NB4 (cell line): ENCODE data around the gene KCNK18.
A peak's percentile ranks its signal among the peaks of the same experiment; 100 is the strongest.
"Not testable (repeated sequence)": the region's sequence is repeated elsewhere in the genome, so short reads cannot be mapped to it uniquely, and the experiment has no call there.

Experiments
- DNase-seq: peaks from one replicate; pipeline ENCODE4 v3.0.0; 2010; ENCODE audit warnings: low read depth
- H3K4me3 ChIP-seq: one replicate; pipeline ENCODE4 v1.5.1; 2011; ENCODE audit warnings: mild to moderate bottlenecking, low read depth, low read length, moderate library complexity
- MYC ChIP-seq: IDR thresholded peaks from 2 replicates; pipeline ENCODE4 v1.6.1; 2011; ENCODE audit warnings: low read depth, low read length
- POLR2A ChIP-seq: IDR thresholded peaks from 2 replicates; pipeline ENCODE4 v1.6.1; 2011; ENCODE audit warnings: mild to moderate bottlenecking; ENCODE audit not compliant: insufficient read length; ENCODE audit errors: extremely low read depth
- TF ChIP-seq, protein P1 (sequence below): IDR thresholded peaks from one replicate; pipeline ENCODE4 v1.5.1; 2012; ENCODE audit warnings: low read depth, low read length
- TF ChIP-seq, protein P2 (sequence below): IDR thresholded peaks from 2 replicates; pipeline ENCODE4 v1.6.1; 2011; ENCODE audit warnings: low read depth, low read length

KCNK18 gene

GRCh38 chr10:117224881-117225280 lies 27.6 kb downstream of the KCNK18 start:
- H3K4me3 ChIP-seq = no peak overlapping the region
- no peak for DNase-seq
- TF ChIP-seq, protein P1, sequence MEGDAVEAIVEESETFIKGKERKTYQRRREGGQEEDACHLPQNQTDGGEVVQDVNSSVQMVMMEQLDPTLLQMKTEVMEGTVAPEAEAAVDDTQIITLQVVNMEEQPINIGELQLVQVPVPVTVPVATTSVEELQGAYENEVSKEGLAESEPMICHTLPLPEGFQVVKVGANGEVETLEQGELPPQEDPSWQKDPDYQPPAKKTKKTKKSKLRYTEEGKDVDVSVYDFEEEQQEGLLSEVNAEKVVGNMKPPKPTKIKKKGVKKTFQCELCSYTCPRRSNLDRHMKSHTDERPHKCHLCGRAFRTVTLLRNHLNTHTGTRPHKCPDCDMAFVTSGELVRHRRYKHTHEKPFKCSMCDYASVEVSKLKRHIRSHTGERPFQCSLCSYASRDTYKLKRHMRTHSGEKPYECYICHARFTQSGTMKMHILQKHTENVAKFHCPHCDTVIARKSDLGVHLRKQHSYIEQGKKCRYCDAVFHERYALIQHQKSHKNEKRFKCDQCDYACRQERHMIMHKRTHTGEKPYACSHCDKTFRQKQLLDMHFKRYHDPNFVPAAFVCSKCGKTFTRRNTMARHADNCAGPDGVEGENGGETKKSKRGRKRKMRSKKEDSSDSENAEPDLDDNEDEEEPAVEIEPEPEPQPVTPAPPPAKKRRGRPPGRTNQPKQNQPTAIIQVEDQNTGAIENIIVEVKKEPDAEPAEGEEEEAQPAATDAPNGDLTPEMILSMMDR = no peak
- TF ChIP-seq, protein P2, sequence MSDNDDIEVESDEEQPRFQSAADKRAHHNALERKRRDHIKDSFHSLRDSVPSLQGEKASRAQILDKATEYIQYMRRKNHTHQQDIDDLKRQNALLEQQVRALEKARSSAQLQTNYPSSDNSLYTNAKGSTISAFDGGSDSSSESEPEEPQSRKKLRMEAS = no peak
- TF ChIP-seq MYC (no peak), POLR2A (no peak)

DNA sequence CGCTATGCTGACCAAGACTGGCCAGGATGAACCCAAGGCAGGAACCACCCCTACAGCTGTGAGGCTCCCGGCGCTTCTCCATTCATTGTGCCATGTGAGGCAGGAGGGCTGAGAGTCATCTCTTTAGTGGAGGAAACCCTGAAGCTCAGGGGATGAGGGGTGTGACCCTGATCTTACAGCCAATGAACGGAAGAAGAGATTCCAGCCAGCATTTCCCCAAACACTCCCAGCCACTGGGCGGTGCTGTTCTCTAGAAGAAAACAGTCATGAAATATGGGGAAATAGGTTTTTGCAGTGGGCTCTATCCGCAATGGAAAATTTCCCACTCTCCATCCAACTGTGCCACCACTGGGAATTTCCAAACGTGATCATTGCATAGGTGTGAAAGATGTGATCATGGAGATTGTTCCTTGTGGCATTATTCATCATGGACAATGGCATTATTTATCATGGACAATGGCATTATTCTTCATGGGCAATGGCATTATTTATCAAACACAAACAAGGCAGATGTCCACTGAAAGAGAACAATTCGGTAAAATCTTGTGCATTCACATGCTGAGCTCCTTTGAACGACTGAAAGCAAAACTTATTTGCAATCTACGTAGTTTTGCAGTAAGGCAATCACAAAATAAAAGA lies 29.6 kb downstream of the KCNK18 start:
- no peak overlapping the region for H3K4me3 ChIP-seq
- peak; percentile 55 for DNase-seq
- TF ChIP-seq, protein P1 = peak; percentile 78
- TF ChIP-seq, protein P2 = peak; percentile 36; the same call in 1 of the 2 replicates
- TF ChIP-seq POLR2A = no peak
- TF ChIP-seq MYC = 0 out of 2 replicates have a peak, but pooled peaks have one; percentile 31

DNA sequence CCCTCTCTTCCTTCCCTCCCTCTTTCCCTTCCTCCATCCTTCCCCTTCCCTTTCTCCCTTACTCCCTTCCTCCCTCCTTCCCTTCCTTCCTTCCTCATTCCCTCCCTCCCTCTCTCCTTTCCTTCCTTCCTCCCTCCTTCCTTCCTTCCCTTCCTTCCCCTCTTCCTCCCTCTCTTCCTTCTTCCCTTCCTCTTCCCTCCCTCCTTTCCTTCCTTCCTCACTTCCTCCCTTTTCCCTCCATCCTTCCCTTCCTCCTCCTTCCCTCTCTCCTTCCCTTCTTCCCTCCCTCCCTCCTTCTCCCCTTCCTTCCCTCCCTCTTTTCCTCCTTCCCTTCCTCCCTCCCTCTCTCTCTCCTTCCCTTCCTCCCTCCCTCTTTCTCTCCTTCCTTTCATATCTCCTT lies 30.9 kb downstream of the KCNK18 start:
- TF ChIP-seq, protein P1 = no peak
- TF ChIP-seq, protein P2 = no peak
- TF ChIP-seq MYC (no peak), POLR2A (no peak)
- no peak overlapping the region for H3K4me3 ChIP-seq
- DNase-seq = no peak

DNA sequence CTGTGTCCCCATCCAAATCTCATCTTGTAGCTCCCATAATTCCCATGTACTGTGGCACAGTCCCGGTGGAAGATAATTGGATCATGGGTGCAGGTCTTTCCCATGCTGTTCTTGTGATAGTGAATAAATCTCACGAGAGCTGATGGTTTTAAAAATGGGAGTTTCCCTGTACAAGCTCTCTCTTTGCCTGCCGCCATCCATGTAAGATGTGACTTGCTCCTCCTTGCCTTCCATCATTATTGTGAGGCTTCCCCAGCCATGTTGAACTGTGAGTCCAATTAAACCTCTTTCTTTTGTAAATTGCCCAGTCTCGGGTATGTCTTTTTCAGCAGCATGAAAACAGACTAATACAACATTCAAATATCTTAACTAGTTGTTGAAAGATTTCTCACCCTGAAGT lies 32.8 kb downstream of the KCNK18 start:
- DNase-seq = not testable (repeated sequence)

GRCh38 chr10:117237401-117237991 lies 40.2 kb downstream of the KCNK18 start:
- TF ChIP-seq, protein P2 = peak; percentile 44; the same call in 1 of the 2 replicates
- no peak; the same call in 1 of the 2 replicates for TF ChIP-seq MYC

More for the DNA sequence above, 32.8 kb downstream of the KCNK18 start:
- not testable (repeated sequence) for H3K4me3 ChIP-seq

DNA sequence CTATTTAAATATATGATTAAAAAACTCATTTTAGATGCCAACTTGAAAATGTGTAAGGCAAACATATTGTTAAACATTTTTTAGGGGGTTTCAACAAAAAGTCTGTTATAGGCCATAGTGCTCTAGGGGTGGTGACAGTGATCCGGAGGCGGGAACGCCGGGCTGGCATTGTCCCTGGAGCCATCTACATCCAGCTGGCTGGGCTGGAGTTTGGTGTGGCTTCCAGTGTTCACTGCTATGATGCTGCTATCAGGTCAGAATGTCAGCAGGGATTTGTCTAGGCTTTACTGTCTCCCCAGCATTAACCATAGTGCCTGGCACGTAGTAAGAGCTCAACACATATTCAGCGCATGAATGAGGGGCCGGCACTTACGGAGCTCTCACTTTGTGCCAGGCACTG lies 41.8 kb downstream of the KCNK18 start:
- H3K4me3 ChIP-seq = no peak overlapping the region
- DNase-seq = no peak
- no peak for TF ChIP-seq MYC

More at GRCh38 chr10:117237401-117237991, 40.2 kb downstream of the KCNK18 start:
- H3K4me3 ChIP-seq = no peak overlapping the region
- peak; percentile 76 for DNase-seq

DNA sequence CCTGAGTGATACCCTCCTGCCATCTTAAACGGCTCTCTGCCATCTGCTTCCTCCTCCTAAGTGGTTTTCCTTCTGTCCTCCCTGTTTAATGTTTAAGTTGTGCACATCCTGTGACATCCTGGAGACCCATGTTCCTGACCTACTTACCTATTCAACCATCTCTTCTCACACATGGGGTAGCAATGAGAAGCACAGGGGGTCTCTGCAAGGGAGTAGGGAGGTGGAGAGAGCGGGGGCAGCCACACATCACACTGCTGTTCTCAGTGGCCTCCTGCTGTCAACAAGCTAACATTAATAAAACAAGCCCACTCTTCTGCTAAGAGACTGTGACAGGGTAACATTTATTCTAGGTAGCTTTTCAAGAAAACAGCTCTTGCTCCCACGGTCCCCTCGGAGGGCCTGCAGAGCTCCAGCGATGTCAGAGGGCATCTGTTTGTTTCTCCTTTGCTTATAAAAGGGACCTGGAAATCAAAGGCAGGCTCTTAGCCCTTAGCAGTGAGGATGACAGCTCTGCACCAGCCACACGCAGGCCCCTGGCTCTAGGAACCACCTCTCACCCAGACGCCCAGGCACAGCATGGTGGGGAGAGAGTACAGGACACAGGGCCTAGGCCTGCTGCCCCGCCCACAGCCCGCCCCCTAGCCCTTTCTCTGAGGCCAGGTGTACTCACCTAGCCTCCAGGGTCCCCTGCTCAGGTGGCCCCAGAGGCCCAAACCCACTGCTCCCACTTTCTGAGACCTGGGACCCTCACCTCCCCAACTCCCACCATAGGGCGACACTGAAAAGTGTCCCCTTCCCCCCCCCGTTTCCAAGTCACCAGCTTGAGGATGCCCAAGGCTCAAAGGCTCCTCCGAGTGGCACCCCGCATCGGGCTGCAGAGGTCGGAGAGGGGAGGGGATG lies 42.7 kb downstream of the KCNK18 start:
- no peak overlapping the region for H3K4me3 ChIP-seq
- no peak for DNase-seq
- no peak for TF ChIP-seq MYC
- no peak for TF ChIP-seq POLR2A
- TF ChIP-seq, protein P1 = no peak
- TF ChIP-seq, protein P2 = no peak
